GM21447 (cell line): Measurements from ENCODE around the gene POU2F1.
"Not testable (repeated sequence)": the region's sequence is repeated elsewhere in the genome, so short reads cannot be mapped to it uniquely, and the experiment has no call there.

ENCODE experiments used
- ATAC-seq: cut with Tn5 transposase; IDR thresholded peaks from one replicate; pipeline ENCODE4 v1.9.1; 2021; ENCODE audit not compliant: unreplicated experiment

POU2F1 gene

GRCh38 chr1:167230437-167230836 lies 9.8 kb downstream of the POU2F1 start:
- no peak for ATAC-seq

GRCh38 chr1:167231873-167232450 lies 11.3 kb downstream of the POU2F1 start:
- no peak for ATAC-seq

- ATAC-seq = no peak
These were observed 12.1 kb downstream of the POU2F1 start for GRCh38 chr1:167232801-167233200.

- no peak for ATAC-seq
These were observed 12.7 kb downstream of the POU2F1 start for GRCh38 chr1:167233373-167233772.

GRCh38 chr1:167237000-167237399 lies 16.3 kb downstream of the POU2F1 start:
- no peak for ATAC-seq

GRCh38 chr1:167238713-167239112 lies 18.0 kb downstream of the POU2F1 start:
- no peak for ATAC-seq

GRCh38 chr1:167239257-167239656 lies 18.6 kb downstream of the POU2F1 start:
- no peak for ATAC-seq

- no peak for ATAC-seq
These were observed 23.6 kb downstream of the POU2F1 start for GRCh38 chr1:167244244-167244643.

- ATAC-seq = not testable (repeated sequence)
These were observed 24.5 kb downstream of the POU2F1 start for GRCh38 chr1:167245168-167245567.

- no peak for ATAC-seq
These were observed 26.3 kb downstream of the POU2F1 start for GRCh38 chr1:167246971-167247370.

GRCh38 chr1:167247754-167248153 lies 27.1 kb downstream of the POU2F1 start:
- no peak for ATAC-seq

- ATAC-seq = no peak
These were observed 28.3 kb downstream of the POU2F1 start for GRCh38 chr1:167248707-167249642.

- no peak for ATAC-seq
These were observed 29.0 kb downstream of the POU2F1 start for GRCh38 chr1:167249702-167250101.

GRCh38 chr1:167250482-167250881 lies 29.8 kb downstream of the POU2F1 start:
- ATAC-seq = no peak

- ATAC-seq = no peak
These were observed 30.8 kb downstream of the POU2F1 start for GRCh38 chr1:167251472-167251871.

GRCh38 chr1:167252986-167253385 lies 32.3 kb downstream of the POU2F1 start:
- no peak for ATAC-seq

GRCh38 chr1:167258858-167259257 lies 38.2 kb downstream of the POU2F1 start:
- ATAC-seq = no peak

- no peak for ATAC-seq
These were observed 42.1 kb downstream of the POU2F1 start for GRCh38 chr1:167262836-167263235.

- no peak for ATAC-seq
These were observed 42.7 kb downstream of the POU2F1 start for GRCh38 chr1:167263344-167263743.

- ATAC-seq = no peak
These were observed 43.3 kb downstream of the POU2F1 start for GRCh38 chr1:167263819-167264464.

GRCh38 chr1:167266965-167267364 lies 46.3 kb downstream of the POU2F1 start:
- no peak for ATAC-seq

- ATAC-seq = no peak
These were observed 47.7 kb downstream of the POU2F1 start for GRCh38 chr1:167268347-167268787.
